Loucy (cell line): ENCODE results near the gene INTS2.

ENCODE experiments used
- H2AFZ ChIP-seq: fragments of 200-600 bp; sonication (generic); 2 replicates; pipeline ENCODE4 v1.6.0; 2016; ENCODE audit warnings: antibody characterized with exemption, mild to moderate bottlenecking, low read length, moderate library complexity
- H3F3A ChIP-seq: fragments of 200-600 bp; 2 replicates; pipeline ENCODE4 v1.6.0; 2016; ENCODE audit warnings: antibody characterized with exemption, low read depth, mild to moderate bottlenecking
- H3K27me3 ChIP-seq: fragments of 200-600 bp; sonication (generic); 2 replicates; pipeline ENCODE4 v1.6.1; 2014; ENCODE audit warnings: low read length, mild to moderate bottlenecking; ENCODE audit not compliant: insufficient read depth, poor library complexity, severe bottlenecking
- H3K36me3 ChIP-seq: fragments of 200-600 bp; sonication (generic); 2 replicates; pipeline ENCODE4 v1.6.1; 2016; ENCODE audit warnings: low read length; ENCODE audit not compliant: insufficient read depth
- H3K4me1 ChIP-seq: fragments of 200-600 bp; sonication (generic); 2 replicates; pipeline ENCODE4 v1.5.1; 2014; ENCODE audit warnings: low read length, mild to moderate bottlenecking; ENCODE audit not compliant: insufficient read depth, poor library complexity, severe bottlenecking
- H3K4me2 ChIP-seq: fragments of 200-600 bp; sonication (generic); 2 replicates; pipeline ENCODE4 v1.6.0; 2014; ENCODE audit warnings: antibody characterized with exemption, low read length, low read depth, mild to moderate bottlenecking; ENCODE audit not compliant: poor library complexity, severe bottlenecking
- H3K4me3 ChIP-seq: fragments of 200-600 bp; sonication (generic); 2 replicates; pipeline ENCODE4 v1.5.1; 2014; ENCODE audit warnings: low read length, mild to moderate bottlenecking, mixed read lengths; ENCODE audit not compliant: poor library complexity, severe bottlenecking
- H3K79me2 ChIP-seq: fragments of 200-600 bp; sonication (generic); 2 replicates; pipeline ENCODE4 v1.6.1; 2014; ENCODE audit warnings: low read length; ENCODE audit not compliant: insufficient read depth
- H3K9ac ChIP-seq: fragments of 200-600 bp; sonication (generic); 2 replicates; pipeline ENCODE4 v1.6.0; 2014; ENCODE audit warnings: mild to moderate bottlenecking, low read depth, low read length, moderate library complexity; ENCODE audit not compliant: poor library complexity, severe bottlenecking
- H3K9me2 ChIP-seq: fragments of 200-600 bp; sonication (generic); replicated peaks from 2 replicates; pipeline ENCODE4 v1.6.1; 2016; ENCODE audit warnings: low read depth, low read length, mixed read lengths
- H3K9me3 ChIP-seq: fragments of 200-600 bp; sonication (generic); 2 replicates; pipeline ENCODE4 v1.6.1; 2014; ENCODE audit warnings: mild to moderate bottlenecking, antibody characterized with exemption, low read length, low read depth; ENCODE audit not compliant: insufficient read depth
- H4K20me1 ChIP-seq: fragments of 200-600 bp; sonication (generic); 2 replicates; pipeline ENCODE4 v1.6.0; 2014; ENCODE audit warnings: antibody characterized with exemption, low read length, mild to moderate bottlenecking; ENCODE audit not compliant: insufficient read depth, poor library complexity, severe bottlenecking
- EZH2phosphoT487 ChIP-seq: fragments of 200-600 bp; IDR thresholded peaks from 2 replicates; pipeline ENCODE4 v1.6.1; 2018; ENCODE audit warnings: antibody characterized with exemption, mild to moderate bottlenecking, moderate library complexity, borderline replicate concordance
- TF ChIP-seq, protein P1 (sequence below): fragments of 200-600 bp; sonication (generic); conservative IDR thresholded peaks from 2 replicates; pipeline ENCODE4 v1.5.1; 2014; ENCODE audit warnings: mild to moderate bottlenecking, antibody characterized with exemption, low read length

INTS2 gene

DNA sequence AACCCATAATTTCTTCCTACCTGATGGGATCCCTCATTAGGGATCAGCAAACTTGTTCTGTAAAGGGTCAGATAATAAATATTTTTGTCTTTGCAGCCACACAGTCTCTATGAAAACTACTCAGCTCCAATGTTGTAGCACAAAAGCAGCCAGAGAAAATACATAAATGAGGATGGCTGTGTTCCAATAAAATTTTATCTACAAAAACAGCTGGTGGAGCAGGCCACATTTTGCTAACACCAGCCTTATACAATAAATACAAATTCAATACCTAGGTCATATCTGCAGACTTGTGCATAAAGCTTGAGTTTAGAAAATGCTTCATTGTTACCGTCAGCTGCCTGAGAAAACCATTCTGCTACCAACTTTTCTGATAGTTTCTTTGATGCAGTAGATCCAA is 38.4 kb upstream of the INTS2 start:
- Histone ChIP-seq H3K9me3 (no peaks in the 10 kb centered on the region), H3F3A (0 out of 2 replicates have a peak, but pooled peaks cover 3% of the 10 kb centered on the region), H3K27me3 (no peaks in the 10 kb centered on the region), H3K4me3 (no peak overlapping the region), H3K9me2 (no peaks in the 10 kb centered on the region), H2AFZ (no peak overlapping the region), H4K20me1 (no peaks in the 10 kb centered on the region), H3K79me2 (no peaks in the 10 kb centered on the region), H3K4me2 (no peak overlapping the region), H3K4me1 (no peaks in the 10 kb centered on the region), H3K36me3 (peaks cover 88% of the 10 kb centered on the region; the same call in 1 of the 2 replicates), H3K9ac (no peak overlapping the region)
- no peak for TF ChIP-seq EZH2phosphoT487
- TF ChIP-seq, protein P1, sequence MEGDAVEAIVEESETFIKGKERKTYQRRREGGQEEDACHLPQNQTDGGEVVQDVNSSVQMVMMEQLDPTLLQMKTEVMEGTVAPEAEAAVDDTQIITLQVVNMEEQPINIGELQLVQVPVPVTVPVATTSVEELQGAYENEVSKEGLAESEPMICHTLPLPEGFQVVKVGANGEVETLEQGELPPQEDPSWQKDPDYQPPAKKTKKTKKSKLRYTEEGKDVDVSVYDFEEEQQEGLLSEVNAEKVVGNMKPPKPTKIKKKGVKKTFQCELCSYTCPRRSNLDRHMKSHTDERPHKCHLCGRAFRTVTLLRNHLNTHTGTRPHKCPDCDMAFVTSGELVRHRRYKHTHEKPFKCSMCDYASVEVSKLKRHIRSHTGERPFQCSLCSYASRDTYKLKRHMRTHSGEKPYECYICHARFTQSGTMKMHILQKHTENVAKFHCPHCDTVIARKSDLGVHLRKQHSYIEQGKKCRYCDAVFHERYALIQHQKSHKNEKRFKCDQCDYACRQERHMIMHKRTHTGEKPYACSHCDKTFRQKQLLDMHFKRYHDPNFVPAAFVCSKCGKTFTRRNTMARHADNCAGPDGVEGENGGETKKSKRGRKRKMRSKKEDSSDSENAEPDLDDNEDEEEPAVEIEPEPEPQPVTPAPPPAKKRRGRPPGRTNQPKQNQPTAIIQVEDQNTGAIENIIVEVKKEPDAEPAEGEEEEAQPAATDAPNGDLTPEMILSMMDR = no peak

DNA sequence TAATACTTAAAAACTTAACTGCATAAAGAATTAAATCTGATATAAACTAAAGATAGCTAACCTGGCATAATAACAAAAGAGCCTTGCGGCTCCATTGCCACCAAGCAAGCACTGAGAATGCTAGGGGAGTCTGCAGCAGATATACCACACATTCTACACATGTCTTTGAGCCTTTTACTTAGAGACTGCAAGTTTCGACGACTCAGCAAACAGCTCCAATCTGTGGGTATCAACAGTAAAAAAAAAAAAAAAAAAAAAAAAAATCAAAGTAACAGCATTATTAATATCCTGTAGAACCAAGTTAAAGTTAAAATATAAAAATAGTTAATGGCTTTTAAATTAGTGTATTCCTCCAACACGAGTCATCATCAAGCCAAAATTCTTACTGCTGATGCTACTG is 27.8 kb upstream of the INTS2 start:
- Histone ChIP-seq H3K9me3 (no peaks in the 10 kb centered on the region), H3K4me1 (no peaks in the 10 kb centered on the region), H3K36me3 (peaks cover 71% of the 10 kb centered on the region), H4K20me1 (no peaks in the 10 kb centered on the region), H3K9ac (no peak overlapping the region), H3K9me2 (no peaks in the 10 kb centered on the region), H2AFZ (no peak overlapping the region), H3K4me2 (no peak overlapping the region), H3K4me3 (no peak overlapping the region), H3K27me3 (no peaks in the 10 kb centered on the region), H3K79me2 (no peaks in the 10 kb centered on the region), H3F3A (no peaks in the 10 kb centered on the region)
- TF ChIP-seq, protein P1 = no peak
- no peak for TF ChIP-seq EZH2phosphoT487

DNA sequence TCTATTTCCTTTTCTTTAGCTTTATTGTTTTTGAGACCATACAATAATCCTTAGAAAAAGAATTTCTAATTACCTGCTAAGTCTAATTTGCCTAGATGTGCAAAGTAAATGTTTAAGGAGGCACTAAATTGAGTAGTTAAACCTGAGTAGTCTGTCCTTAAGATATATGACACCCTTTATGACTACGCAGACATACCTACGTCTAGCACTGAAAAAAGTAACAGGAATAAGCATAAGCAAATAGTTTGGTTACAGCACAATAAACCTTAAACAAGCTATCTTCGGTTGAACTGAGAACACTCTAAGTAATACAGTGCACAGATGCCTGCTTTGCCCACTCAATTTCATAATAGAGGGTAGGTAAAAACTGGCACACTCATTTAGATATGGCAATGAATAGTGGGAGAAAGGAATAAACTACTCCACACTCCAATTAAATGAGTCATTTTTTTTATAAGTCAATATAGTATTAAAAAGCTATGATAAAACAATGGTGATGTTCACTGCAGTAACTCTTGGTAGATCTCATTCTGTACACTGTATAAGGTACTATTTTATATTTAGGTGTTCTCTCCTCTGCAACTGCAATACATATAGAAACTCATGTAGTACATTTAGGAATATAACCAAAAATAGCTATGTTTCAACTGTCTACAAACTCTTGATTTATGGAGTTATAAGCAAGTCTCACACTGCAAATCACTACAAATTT is 19.7 kb upstream of the INTS2 start:
- no peaks in the 10 kb centered on the region for H3K79me2 ChIP-seq
- H3K4me1 ChIP-seq = no peaks in the 10 kb centered on the region
- H3K36me3 ChIP-seq = peaks cover 82% of the 10 kb centered on the region
- no peak overlapping the region for H2AFZ ChIP-seq
- H3K27me3 ChIP-seq = no peaks in the 10 kb centered on the region
- H3K4me2 ChIP-seq = no peak overlapping the region
- no peaks in the 10 kb centered on the region for H3K9me3 ChIP-seq
- no peaks in the 10 kb centered on the region for H3K9me2 ChIP-seq
- no peaks in the 10 kb centered on the region for H4K20me1 ChIP-seq
- H3K9ac ChIP-seq = no peak overlapping the region
- no peak for TF ChIP-seq EZH2phosphoT487
- TF ChIP-seq, protein P1 = no peak
- no peaks in the 10 kb centered on the region for H3F3A ChIP-seq
- no peak overlapping the region for H3K4me3 ChIP-seq
